HepG2 (cell line): ENCODE data around the gene MEF2B. TPM values are rescaled to one million over a fixed set of nuclear protein-coding genes. Genes with fewer than 3 reads are reported as not detected.

Experiments used
- BRCA1 ChIP-seq: sonication (generic); formaldehyde crosslinking; IDR thresholded peaks from 2 replicates; pipeline ENCODE4 v1.4.0; 2020; ENCODE audit warnings: missing genetic modification reagents
- DPF2 ChIP-seq: sonication (generic); formaldehyde crosslinking; IDR thresholded peaks from 2 replicates; pipeline ENCODE4 v1.4.0; 2020; ENCODE audit warnings: mild to moderate bottlenecking, low read depth, missing genetic modification reagents, borderline replicate concordance
- E2F5 ChIP-seq: sonication (generic); formaldehyde crosslinking; conservative IDR thresholded peaks from 2 replicates; pipeline ENCODE4 v1.4.0; 2020; ENCODE audit warnings: missing genetic modification reagents
- KDM1A ChIP-seq: IDR thresholded peaks from 2 replicates; pipeline ENCODE4 v1.6.1; 2016; ENCODE audit warnings: missing compliant biosample characterization
- KDM2A ChIP-seq: sonication (generic); formaldehyde crosslinking; IDR thresholded peaks from 2 replicates; pipeline ENCODE4 v1.4.0; 2020; ENCODE audit warnings: low read depth, missing genetic modification reagents, borderline replicate concordance
- MED1 ChIP-seq: sonication (generic); formaldehyde crosslinking; IDR thresholded peaks from 2 replicates; pipeline ENCODE4 v1.4.0; 2020; ENCODE audit warnings: missing genetic modification reagents
- MYC ChIP-seq: sonication (generic); formaldehyde crosslinking; IDR thresholded peaks from 2 replicates; pipeline ENCODE4 v1.9.0; 2021; ENCODE audit warnings: missing genetic modification reagents, borderline replicate concordance
- NONO ChIP-seq, 2 experiments: fragments of 450-650 bp in 1 of 2; sonication (generic) in 1 of 2; formaldehyde crosslinking in 1 of 2; IDR thresholded peaks in 1 of 2; conservative IDR thresholded peaks in 1 of 2; 2 replicates each; pipeline versions ENCODE4 v1.6.1 to v1.8.0; 2017 to 2022; ENCODE audit warnings: mild to moderate bottlenecking in 1 of 2, missing genetic modification reagents in 1 of 2, moderate library complexity in 1 of 2
- PHF5A ChIP-seq: IDR thresholded peaks from one replicate; pipeline ENCODE4 v1.6.1; 2018; ENCODE audit warnings: low read depth, missing genetic modification reagents; ENCODE audit not compliant: unreplicated experiment
- PTBP1 ChIP-seq: fragments of 200-400 bp; formaldehyde crosslinking; IDR thresholded peaks from 2 replicates; pipeline ENCODE4 v1.6.1; 2018; ENCODE audit warnings: low read length, low read depth; ENCODE audit not compliant: poor library complexity, severe bottlenecking
- RFX3 ChIP-seq: IDR thresholded peaks from 2 replicates; pipeline ENCODE4 v1.6.1; 2016; ENCODE audit warnings: missing biosample characterization, missing genetic modification reagents
- RFX5 ChIP-seq: IDR thresholded peaks from 2 replicates; pipeline ENCODE4 v1.6.1; 2011; ENCODE audit warnings: low read depth, low read length, improper control_type of control experiment
- TBX2 ChIP-seq: sonication (generic); formaldehyde crosslinking; IDR thresholded peaks from 2 replicates; pipeline ENCODE4 v1.5.0; 2020; ENCODE audit warnings: missing genetic modification reagents, mild to moderate bottlenecking, borderline replicate concordance
- TBX3 ChIP-seq: fragments of 450-650 bp; IDR thresholded peaks from 2 replicates; pipeline ENCODE4 v1.6.1; 2017; ENCODE audit warnings: antibody characterized with exemption, mild to moderate bottlenecking, inconsistent platforms, borderline replicate concordance
- YEATS2 ChIP-seq: sonication (generic); formaldehyde crosslinking; IDR thresholded peaks from 2 replicates; pipeline ENCODE4 v1.4.0; 2020; ENCODE audit warnings: missing genetic modification reagents, borderline replicate concordance
- ZNF354B ChIP-seq: sonication (generic); formaldehyde crosslinking; IDR thresholded peaks from 2 replicates; pipeline ENCODE4 v1.8.0; 2022; ENCODE audit warnings: mild to moderate bottlenecking, missing genetic modification reagents
- ZNF451 ChIP-seq: sonication (generic); formaldehyde crosslinking; IDR thresholded peaks from 2 replicates; pipeline ENCODE4 v1.5.0; 2020; ENCODE audit warnings: mild to moderate bottlenecking, missing genetic modification reagents
- ZNF775 ChIP-seq: sonication (generic); formaldehyde crosslinking; IDR thresholded peaks from 2 replicates; pipeline ENCODE4 v1.4.0; 2020; ENCODE audit warnings: missing genetic modification reagents, mild to moderate bottlenecking, moderate library complexity, borderline replicate concordance
- ZNF879 ChIP-seq: sonication (generic); formaldehyde crosslinking; IDR thresholded peaks from 2 replicates; pipeline ENCODE4 v1.8.1; 2023; ENCODE audit warnings: missing genetic modification reagents
- polyA plus RNA-seq, 8 experiments: library from polyadenylated mRNA; depleted of rRNA in 3 of 8; stranded (reverse) in 7 of 8; unstranded in 1 of 8; fragments of >200 nt; fragmentation: Illumina TruSeq in 4 of 8; extraction: Trizol in 4 of 8; gene quantifications; 2 replicates each; pipeline versions ENCODE4 v1.2.1 to v1.2.3, GENCODE V29; 2011 to 2016; ENCODE audit warnings: low read depth in 4 of 8, missing spikeins in 1 of 8, mixed read lengths in 1 of 8; ENCODE audit not compliant: insufficient read depth in 1 of 8
- total RNA-seq, 5 experiments: library from RNA; depleted of rRNA; stranded (reverse); fragments of >200 nt; fragmentation: Illumina TruSeq; extraction: Trizol; gene quantifications; 2 replicates each; pipeline ENCODE4 v1.2.3, GENCODE V29; 2016; ENCODE audit warnings: low read depth in 1 of 5
- TF ChIP-seq, protein P1 (sequence below): IDR thresholded peaks from 2 replicates; pipeline ENCODE4 v1.4.0; 2020; ENCODE audit warnings: mild to moderate bottlenecking, missing genetic modification reagents
- TF ChIP-seq, protein P2 (sequence below): sonication (generic); formaldehyde crosslinking; IDR thresholded peaks from 2 replicates; pipeline ENCODE4 v1.9.0; 2021; ENCODE audit warnings: missing genetic modification reagents, mild to moderate bottlenecking, borderline replicate concordance
- TF ChIP-seq, protein P3 (sequence below): IDR thresholded peaks from 2 replicates; pipeline ENCODE4 v1.6.1; 2016; ENCODE audit warnings: control low read depth

MEF2B gene
- total and polyA plus RNA-seq, 2 of the 13 experiments (the other 11 are each of a cell fraction or from before 2014, with no cell fraction given): 1.2 to 1.7 TPM

- TF ChIP-seq DPF2: no peak
- no peak for TF ChIP-seq NONO (IDR thresholded peaks at IDR 0.05)
- TF ChIP-seq NONO (CRISPR knock-in tag; conservative IDR thresholded peaks at IDR 0.05): 0 out of 2 replicates have a peak, but pooled peaks have one; percentile 23
- no peak for TF ChIP-seq KDM1A (CRISPR knock-in tag)
- TF ChIP-seq YEATS2 (CRISPR knock-in tag): no peak
- TF ChIP-seq PHF5A (CRISPR knock-in tag): no peak
- no peak for TF ChIP-seq ZNF451 (CRISPR knock-in tag)
- no peak for TF ChIP-seq BRCA1 (CRISPR knock-in tag)
- peak; percentile 86 for TF ChIP-seq KDM2A
- TF ChIP-seq MYC: peak; percentile 56; the same call in 1 of the 2 replicates
- no peak for TF ChIP-seq MED1 (CRISPR knock-in tag)
- TF ChIP-seq, protein P1, sequence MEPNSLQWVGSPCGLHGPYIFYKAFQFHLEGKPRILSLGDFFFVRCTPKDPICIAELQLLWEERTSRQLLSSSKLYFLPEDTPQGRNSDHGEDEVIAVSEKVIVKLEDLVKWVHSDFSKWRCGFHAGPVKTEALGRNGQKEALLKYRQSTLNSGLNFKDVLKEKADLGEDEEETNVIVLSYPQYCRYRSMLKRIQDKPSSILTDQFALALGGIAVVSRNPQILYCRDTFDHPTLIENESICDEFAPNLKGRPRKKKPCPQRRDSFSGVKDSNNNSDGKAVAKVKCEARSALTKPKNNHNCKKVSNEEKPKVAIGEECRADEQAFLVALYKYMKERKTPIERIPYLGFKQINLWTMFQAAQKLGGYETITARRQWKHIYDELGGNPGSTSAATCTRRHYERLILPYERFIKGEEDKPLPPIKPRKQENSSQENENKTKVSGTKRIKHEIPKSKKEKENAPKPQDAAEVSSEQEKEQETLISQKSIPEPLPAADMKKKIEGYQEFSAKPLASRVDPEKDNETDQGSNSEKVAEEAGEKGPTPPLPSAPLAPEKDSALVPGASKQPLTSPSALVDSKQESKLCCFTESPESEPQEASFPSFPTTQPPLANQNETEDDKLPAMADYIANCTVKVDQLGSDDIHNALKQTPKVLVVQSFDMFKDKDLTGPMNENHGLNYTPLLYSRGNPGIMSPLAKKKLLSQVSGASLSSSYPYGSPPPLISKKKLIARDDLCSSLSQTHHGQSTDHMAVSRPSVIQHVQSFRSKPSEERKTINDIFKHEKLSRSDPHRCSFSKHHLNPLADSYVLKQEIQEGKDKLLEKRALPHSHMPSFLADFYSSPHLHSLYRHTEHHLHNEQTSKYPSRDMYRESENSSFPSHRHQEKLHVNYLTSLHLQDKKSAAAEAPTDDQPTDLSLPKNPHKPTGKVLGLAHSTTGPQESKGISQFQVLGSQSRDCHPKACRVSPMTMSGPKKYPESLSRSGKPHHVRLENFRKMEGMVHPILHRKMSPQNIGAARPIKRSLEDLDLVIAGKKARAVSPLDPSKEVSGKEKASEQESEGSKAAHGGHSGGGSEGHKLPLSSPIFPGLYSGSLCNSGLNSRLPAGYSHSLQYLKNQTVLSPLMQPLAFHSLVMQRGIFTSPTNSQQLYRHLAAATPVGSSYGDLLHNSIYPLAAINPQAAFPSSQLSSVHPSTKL: peak; percentile 28; the same call in 1 of the 2 replicates
- no peak for TF ChIP-seq ZNF775 (CRISPR knock-in tag)
- no peak for TF ChIP-seq RFX3 (CRISPR knock-in tag)
- no peak for TF ChIP-seq E2F5 (CRISPR knock-in tag)
- TF ChIP-seq, protein P2, sequence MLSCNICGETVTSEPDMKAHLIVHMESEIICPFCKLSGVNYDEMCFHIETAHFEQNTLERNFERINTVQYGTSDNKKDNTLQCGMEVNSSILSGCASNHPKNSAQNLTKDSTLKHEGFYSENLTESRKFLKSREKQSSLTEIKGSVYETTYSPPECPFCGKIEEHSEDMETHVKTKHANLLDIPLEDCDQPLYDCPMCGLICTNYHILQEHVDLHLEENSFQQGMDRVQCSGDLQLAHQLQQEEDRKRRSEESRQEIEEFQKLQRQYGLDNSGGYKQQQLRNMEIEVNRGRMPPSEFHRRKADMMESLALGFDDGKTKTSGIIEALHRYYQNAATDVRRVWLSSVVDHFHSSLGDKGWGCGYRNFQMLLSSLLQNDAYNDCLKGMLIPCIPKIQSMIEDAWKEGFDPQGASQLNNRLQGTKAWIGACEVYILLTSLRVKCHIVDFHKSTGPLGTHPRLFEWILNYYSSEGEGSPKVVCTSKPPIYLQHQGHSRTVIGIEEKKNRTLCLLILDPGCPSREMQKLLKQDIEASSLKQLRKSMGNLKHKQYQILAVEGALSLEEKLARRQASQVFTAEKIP (CRISPR knock-in tag): no peak
- TF ChIP-seq, protein P3, sequence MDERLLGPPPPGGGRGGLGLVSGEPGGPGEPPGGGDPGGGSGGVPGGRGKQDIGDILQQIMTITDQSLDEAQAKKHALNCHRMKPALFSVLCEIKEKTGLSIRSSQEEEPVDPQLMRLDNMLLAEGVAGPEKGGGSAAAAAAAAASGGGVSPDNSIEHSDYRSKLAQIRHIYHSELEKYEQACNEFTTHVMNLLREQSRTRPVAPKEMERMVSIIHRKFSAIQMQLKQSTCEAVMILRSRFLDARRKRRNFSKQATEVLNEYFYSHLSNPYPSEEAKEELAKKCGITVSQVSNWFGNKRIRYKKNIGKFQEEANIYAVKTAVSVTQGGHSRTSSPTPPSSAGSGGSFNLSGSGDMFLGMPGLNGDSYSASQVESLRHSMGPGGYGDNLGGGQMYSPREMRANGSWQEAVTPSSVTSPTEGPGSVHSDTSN (CRISPR knock-in tag): no peak
- no peak for TF ChIP-seq ZNF879 (CRISPR knock-in tag)
- TF ChIP-seq PTBP1: no peak
- no peak for TF ChIP-seq RFX5
- no peak for TF ChIP-seq TBX3
- no peak for TF ChIP-seq ZNF354B (CRISPR knock-in tag)
- peak; percentile 42; the same call in 1 of the 2 replicates for TF ChIP-seq TBX2 (CRISPR knock-in tag)
These were observed at the start of gene MEF2B (continued) for GRCh38 chr19:19170053-19170872.
